GM08714 (cell line): ENCODE data around the gene B3GAT3.
"Not testable (repeated sequence)": the region's sequence is repeated elsewhere in the genome, so short reads cannot be mapped to it uniquely, and the experiment has no call there.

Source experiments
- H3K4me3 ChIP-seq: fragments of 200-500 bp; sonication (Bioruptor generic); 2 replicates; pipeline ENCODE4 v1.5.1; 2014; ENCODE audit warnings: mild to moderate bottlenecking, low read length, inconsistent platforms
- ZNF274 ChIP-seq: IDR thresholded peaks from 2 replicates; pipeline ENCODE4 v1.6.1; 2012; ENCODE audit warnings: mild to moderate bottlenecking, low read depth, low read length

Gene B3GAT3

GRCh38 chr11:62588966-62589637 lies 32.7 kb downstream of the B3GAT3 start:
- H3K4me3 ChIP-seq, result no peak overlapping the region
- TF ChIP-seq ZNF274, result no peak

GRCh38 chr11:62585356-62585755 lies 36.4 kb downstream of the B3GAT3 start:
- not testable (repeated sequence) for H3K4me3 ChIP-seq

DNA sequence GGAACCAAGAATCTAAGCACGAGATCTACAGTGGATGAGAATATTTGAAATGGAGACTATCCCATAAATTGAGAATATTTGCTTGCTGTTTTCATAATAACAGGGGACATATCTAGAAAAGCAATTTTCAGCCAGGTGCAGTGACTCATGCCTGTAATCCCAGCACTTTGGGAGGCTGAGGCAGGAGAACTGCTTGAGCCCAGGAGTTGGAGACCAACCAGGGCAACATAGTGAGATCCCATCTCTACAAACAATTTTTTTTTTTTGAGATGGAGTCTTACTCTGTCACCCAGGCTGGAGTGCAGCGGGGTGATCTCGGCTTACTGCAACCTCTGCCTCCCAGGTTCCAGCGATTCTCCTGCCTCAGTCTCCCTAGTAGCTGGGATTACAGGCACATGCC lies 40.1 kb downstream of the B3GAT3 start:
- H3K4me3 ChIP-seq, result not testable (repeated sequence)

GRCh38 chr11:62580959-62581715 lies 40.6 kb downstream of the B3GAT3 start:
- no peak for TF ChIP-seq ZNF274
- H3K4me3 ChIP-seq, result no peak overlapping the region

DNA sequence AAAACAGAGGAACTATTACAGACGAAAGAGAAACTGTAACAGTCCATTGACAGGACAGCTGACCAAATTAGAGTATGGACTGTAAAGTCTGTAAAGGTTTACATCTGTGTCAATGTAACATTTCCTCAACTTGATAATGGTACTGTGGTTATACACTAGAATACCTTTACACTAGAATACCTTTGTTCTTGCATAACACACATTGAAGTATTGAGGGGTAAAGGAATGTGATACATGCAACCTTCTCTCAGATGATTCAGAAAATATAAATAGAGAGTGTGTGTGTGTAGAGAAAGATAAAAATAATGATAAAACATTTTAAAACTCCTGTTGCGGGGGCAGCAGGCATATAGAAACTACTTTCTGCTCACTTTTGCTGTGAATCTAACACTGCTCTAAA lies 42.5 kb downstream of the B3GAT3 start:
- no peak overlapping the region for H3K4me3 ChIP-seq
- no peak for TF ChIP-seq ZNF274

- H3K4me3 ChIP-seq, result no peak overlapping the region
- no peak for TF ChIP-seq ZNF274
Measured at GRCh38 chr11:62578541-62578940, 43.2 kb downstream of the B3GAT3 start.

GRCh38 chr11:62577046-62577714 lies 44.6 kb downstream of the B3GAT3 start:
- TF ChIP-seq ZNF274, result no peak
- H3K4me3 ChIP-seq, result no peak overlapping the region

GRCh38 chr11:62575837-62576236 lies 45.9 kb downstream of the B3GAT3 start:
- H3K4me3 ChIP-seq, result no peak overlapping the region
- TF ChIP-seq ZNF274, result no peak

- no peak for TF ChIP-seq ZNF274
- peak overlapping the region; percentile 68; the same call in 1 of the 2 replicates for H3K4me3 ChIP-seq
Measured at GRCh38 chr11:62575156-62575555, 46.6 kb downstream of the B3GAT3 start.

- H3K4me3 ChIP-seq, result peak overlapping the region; percentile 68; the same call in 1 of the 2 replicates
- no peak for TF ChIP-seq ZNF274
Measured at GRCh38 chr11:62574363-62575071, 47.3 kb downstream of the B3GAT3 start.

GRCh38 chr11:62573592-62574362 lies 48.0 kb downstream of the B3GAT3 start, which contains the start of gene EEF1G:
Gene EEF1G, minus strand, starts transcription at chr11:62573891. Its CDS starts 49 bp downstream, at chr11:62573842.
- TF ChIP-seq ZNF274, result no peak
- peak within 1 kb of the TSS; percentile 86 for H3K4me3 ChIP-seq

GRCh38 chr11:62573006-62573591 lies 48.7 kb downstream of the B3GAT3 start:
- no peak for TF ChIP-seq ZNF274
- H3K4me3 ChIP-seq, result peak overlapping the region; percentile 86

GRCh38 chr11:62572431-62572830 lies 49.4 kb downstream of the B3GAT3 start:
- no peak for TF ChIP-seq ZNF274
- H3K4me3 ChIP-seq, result peak overlapping the region; percentile 86

DNA sequence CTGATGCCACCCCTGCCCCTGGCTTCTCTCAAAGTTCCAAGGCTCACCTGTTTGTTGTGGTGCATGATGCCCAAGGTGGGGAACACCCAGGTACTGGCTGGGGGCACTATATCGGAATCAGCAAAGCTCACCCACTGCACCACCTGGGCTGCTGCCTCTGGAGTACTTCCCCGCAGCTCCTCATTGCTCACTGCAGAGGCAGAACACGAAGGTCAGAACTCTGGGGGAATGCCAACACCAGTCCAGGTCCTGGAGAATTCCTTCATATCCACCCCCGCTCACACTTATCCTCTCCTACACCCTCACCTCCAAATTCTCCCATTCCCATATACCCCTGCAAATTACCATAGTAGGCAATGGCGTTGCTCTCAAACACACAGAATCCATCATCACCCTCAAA lies 50.3 kb downstream of the B3GAT3 start:
- H3K4me3 ChIP-seq, result not testable (repeated sequence)

GRCh38 chr11:62570903-62571302 lies 50.9 kb downstream of the B3GAT3 start:
- not testable (repeated sequence) for H3K4me3 ChIP-seq
